ENCODE measurements around the gene GPR153.

GPR153 gene

DNA sequence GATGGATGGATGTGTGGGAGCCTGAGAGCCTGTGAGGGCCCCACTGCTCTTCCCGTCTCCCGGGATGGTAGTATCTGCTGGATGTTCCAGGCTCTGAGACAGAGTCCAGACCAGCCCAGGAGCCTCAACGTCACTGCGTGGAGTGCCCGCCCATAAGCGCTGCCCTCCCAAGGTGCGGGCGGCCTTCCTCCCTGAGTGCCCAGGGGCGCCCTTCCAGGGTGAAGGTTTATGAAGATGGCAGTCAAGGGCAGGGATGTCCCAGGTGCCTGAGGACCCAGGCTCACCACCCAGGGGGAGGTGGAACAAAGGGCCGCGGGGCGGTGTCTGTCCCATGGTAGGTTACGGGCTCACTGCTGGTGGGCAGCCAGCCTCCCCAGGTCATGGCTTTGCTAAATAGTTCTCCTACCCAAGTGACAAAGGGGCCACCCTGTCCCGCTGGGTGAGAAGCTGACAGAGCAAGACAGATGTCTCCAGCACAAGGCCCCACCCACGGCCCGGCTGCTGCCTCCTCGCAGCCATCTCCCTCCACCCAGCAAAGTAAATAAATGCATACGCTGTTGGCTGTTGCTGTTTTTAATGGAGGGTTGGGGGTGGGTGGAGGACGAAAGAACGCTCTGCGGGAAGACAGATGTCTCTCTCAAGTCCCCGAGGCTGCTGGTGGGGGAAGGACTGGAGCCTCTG, 9.0 kb upstream of the GPR153 start:
- no peak for DNase-seq (ENCODE audit: low read depth)

DNA sequence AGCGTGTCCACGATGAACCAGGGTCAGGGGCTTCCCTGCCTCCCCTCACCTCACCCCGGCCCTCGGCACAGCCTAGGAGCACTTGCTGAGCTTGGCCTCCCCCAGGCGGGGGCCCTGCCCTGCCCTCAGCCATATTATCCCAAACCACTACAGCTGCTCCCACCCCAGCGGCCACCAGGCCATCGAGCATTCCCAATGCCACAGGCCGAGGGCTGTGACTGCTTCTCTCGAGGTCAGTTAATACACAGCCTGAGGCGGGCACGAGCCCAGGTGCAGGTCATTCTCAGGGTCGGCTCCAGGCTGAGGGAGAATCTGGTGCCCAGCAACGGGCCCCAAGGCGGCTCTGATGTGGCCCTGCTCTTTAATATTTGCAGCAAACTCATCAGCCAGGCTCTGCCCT, 8.4 kb upstream of the GPR153 start:
- no peak for DNase-seq (ENCODE audit: low read depth)

DNA sequence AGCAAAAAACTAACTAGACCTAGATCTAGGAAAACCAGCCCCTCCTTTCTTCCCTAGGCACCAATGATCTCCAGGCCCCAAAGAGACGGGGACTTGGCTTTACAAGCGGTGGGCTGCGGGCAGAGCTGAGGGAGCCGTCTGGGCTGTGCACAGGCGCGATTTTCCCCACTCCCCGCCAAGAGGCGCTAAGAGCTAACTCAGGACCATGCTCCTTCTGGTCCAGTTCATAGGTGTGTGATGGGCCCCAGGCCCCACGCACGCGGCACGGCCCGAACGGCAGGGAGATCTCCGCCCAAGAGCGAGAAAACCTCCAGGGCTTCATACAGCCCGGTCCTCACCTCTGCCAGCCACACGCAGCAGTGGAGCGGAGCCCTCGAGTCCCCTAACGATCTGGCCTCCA, 7.5 kb upstream of the GPR153 start:
- no peak for DNase-seq (ENCODE audit: low read depth)

DNA sequence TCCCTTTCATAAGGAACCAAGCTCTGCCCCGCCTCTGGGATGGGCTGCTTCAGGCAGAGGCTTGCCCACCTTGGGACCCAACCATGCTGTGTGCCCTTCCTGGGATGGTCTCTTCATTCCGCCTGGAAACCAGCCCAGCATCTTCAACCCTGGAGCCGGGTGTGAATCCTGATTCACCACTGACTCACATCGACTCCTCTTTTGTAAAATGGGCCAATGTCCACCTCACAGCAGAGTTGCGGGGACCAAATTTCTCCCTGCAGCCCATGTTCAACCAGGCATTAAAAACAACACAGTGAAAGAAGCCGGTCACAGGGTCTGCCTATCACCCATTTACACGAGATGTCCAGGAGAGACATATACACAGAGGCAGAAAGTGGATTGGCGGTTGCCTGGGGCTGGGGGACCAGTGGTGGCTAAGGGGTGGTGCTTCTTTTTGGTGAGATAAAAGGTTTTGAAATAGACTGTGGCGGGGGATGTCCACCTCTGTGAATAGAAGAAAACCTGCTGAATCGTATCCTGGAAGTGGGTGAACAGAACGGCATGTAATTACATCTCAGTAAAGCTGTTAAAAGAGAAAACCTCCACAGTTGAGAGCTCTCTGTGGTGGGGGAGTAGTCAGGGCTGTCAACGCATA, 6.9 kb upstream of the GPR153 start:
- no peak for DNase-seq (ENCODE audit: low read depth)

DNA sequence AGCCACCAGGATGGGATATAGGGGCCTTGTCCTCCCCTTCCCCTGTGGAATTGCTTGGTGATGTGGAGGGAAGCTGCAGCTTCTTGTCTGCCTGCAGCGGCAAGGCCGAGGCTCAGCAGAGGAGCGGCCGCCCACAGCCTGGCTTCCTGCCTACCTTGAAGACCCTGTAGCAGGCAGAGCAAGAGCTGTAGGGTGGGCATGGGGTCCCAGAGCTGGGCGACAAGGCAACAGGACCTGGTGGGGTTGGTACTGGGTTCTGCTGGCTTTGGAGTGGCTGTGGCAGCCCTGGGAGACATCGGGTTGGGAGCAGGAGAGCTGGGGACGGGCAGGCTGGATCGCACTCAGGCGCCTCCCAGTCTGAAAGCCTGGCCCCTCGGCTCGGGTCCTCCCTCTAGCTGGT, 5.7 kb upstream of the GPR153 start:
- DNase-seq (ENCODE audit: low read depth): no peak

DNA sequence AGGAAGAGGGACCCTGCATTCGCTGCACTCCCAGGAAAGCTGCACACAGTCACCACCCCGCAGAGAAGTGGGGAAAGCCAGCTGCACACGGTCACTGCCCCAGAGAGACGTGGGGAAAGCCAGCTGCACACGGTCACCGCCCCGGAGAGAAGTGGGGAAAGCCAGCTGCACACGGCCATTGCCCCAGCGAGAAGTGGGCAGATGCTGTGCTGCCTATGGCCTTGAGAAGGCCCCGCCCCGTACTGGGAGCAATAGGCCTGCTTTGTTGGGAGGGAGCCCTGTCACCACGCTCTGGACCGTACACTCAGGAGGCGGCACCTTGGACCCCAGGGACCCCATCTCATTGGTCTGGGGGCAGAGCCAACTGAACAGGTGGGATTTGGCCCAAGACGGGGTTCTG, 4.3 kb upstream of the GPR153 start:
- no peak for DNase-seq (ENCODE audit: low read depth)

DNA sequence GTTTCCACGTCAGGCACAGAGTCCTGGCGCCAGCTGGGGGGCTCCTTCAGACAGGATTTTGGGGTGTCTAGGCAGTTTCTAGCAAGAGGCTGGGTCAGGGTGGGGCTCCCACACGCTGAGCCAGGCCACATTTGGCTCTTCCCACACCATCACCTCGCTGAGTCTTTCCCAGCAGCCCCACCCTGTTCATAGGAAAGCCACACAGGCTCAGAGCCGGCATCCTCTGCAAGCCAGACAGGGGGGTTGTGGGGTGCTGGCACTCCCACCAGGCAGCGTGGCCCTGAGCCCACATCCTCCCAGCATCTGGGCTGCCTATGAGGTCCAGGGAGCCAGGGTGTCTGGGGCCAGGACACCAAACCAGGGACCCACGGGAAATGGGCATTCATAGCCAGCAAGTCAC, 2.8 kb upstream of the GPR153 start:
- DNase-seq (ENCODE audit: low read depth): no peak

DNA sequence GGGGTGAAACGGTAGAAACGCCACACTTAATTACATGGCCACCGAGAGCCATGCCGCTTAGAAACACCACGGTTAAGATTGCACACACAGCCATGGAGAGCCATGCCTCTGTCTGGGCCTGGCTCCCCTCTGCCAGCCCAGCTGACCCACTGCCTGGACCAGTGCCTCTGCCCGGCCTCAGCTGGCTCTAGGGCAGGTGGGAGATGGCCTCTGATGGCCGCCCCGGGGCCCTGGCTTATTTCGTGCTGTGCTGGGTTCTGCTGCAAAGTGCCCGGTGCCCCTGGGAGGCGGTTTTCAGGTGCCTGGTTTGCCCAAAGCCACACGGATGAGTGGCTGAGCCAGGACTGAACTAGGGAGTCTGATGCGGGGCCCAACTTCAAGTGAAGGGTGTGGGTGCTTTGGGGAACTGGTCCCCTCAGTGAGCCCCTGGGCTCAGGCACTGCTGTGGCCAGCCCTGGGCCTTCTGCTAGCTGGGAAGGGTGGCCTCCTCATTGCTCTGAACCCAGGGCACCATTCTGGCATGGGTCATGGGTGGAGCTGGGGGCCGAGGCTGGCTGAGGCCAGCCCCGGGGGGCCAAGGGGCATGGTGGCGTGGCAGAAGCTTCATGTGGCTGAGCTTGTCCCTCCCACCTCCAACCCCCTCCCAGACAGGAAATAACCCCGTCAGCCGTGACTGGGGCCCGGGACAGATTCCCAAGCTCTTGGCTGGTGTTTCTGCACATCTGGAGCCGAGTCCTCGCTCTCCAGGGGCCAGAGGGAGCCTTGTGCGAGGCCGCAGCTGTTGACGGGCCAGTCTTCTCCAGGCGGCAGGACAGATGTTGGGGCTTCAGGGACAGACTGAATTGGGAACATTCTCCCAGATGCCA, 1.9 kb upstream of the GPR153 start:
- no peak for DNase-seq (ENCODE audit: low read depth)

DNA sequence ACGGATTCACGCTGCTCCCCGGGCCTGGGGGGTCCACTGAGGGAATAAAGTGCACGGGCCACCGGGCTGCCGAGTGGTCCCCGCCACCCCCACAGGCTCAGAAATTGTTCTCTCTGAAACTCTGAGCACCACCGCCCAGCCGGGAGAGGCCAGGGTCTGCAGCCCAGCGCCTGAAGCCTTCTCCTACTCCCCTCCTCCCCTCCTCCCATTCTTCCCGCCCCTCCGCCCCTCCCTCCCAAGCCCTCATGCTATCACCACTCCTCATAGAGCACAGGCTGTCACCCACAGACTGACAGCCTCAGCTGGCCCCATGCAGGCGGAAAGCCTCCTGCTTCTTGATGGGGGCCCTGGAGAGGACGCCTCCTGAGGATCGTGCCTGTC, 707 bp upstream of the GPR153 start:
- no peak for DNase-seq (ENCODE audit: low read depth)

DNA sequence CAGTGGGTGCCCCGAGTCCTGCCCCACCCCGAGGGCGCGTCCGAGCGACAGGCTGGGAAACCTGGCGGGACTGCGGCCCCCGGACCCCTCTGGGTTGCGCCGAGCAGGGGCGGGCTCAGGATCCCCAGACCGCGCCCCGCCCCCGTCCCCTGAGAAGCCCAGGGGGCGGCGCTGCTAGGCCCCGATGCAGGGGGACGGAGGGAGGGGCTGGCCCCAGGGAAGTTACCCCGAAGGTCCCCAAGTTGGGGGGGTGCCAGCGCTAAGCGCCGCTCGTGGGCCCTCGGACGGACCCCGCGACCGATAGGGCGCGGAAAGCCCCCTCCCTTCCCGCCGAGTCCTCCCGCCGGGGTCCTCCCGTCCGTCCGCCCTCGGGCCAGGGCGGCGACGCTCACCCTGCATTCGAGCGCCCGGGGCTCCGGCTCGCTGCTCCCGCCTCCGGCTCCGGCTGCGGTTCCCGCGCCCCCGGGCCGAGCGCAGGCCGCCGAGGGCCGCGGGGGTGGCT, 414 bp downstream of the GPR153 start:
- no peak for DNase-seq (ENCODE audit: low read depth)

DNA sequence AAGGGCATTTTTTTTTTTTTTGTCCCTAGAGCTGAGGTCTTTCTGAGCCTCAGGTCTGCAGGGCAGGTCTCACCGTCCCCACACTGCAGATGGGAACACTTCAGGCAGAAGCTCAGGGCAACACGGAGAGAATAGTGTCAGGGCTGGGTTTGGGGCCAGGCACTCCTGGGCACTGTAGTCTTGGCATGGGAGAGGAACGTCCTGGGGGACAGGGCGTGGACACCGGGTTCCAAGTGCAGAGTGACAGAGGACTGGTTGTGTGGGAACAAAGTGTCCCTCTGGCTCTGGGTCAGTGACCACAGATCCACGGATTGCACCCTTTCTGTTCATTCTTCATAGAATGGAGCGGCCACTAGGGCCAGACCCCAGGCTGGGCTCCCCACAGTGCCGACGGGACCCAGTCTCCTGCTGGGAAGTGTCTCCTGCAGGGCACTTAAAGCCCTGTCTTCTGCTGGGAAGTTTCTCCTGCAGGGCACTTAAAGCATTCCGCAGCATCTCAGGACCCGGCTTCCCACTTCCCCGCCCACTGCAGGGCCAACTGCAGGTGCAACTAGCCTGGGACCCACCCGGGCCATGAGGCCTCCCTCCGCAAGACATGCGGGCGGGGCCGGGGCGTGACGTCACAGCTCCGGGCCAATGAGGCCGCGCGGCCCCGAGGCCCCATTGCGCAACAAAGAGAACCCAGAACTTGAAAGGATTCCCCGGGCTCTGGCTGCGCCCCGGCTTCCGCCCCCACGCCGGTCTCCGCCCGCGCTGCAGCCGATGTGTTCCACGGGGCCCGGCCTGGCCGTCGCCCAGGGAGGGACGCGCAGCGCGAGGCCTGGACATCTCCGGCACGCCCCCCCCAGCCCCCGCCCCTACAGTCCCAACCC, 1.2 kb downstream of the GPR153 start:
- DNase-seq (ENCODE audit: low read depth): no peak

DNA sequence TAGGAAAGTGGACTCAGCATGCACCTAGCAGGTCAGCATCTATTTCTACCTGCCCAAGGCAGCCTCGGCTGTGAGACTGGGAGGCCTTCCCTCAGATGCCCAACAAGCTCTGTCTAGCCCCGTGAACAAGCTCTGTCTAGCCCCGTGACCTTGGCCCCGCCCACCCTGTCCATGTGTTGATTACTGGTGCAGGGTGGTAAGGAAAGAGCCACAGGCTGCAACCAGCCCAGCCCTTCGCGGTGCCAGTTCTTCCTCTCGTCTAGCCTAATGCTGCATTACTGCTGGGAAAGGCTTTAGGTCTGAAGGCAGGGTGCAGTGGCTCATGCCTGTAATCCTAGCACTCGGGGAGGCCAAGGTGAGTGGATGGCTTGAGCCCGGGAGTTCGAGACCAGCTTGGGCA, 2.2 kb downstream of the GPR153 start:
- no peak for DNase-seq (ENCODE audit: low read depth)

DNA sequence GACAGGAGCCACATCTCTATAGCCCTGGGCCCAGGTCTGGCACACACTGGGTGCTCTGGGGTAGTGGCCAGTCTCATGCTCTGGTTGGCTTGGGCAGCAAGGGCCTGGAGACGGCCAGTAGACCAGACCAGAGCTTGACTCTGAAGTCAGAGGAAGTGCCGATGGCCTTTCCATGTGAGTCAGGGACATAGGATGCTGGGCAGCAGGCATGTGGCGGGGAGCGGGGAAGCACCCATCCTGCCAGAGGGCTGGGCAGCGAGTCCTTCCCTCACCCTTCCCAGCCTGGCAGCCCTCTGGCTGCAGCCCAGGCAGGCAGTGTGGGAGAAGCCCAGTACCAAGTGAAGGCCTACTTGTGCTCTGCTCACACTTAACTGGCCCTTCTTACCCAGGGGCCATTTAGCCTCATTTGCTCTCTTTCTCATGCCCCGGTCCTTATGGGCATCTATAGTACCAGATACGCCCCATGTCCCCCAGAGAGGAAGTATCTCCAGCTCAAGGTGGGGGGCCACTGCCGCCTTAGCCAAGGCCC, 3.3 kb downstream of the GPR153 start:
- DNase-seq (ENCODE audit: low read depth): no peak

DNA sequence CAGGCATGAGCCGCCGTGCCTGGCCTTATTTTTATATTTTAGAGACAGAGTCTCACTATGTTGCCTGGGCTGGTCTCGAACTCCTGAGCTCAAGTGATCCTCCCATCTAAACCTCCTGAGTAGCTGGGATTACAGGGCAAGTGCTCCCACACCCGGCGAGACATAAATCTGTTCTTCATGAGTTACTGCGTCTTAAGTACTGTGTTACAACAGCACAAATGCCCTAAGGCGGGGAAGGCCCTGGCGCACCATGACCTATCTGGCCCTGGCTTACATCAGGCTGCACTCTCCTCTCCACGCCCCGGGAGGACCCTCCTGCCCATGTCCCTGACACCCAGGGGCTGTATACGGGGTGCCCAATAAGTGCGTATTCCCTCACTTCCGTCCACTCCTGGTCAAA, 4.3 kb downstream of the GPR153 start:
- no peak for DNase-seq (ENCODE audit: low read depth)

DNA sequence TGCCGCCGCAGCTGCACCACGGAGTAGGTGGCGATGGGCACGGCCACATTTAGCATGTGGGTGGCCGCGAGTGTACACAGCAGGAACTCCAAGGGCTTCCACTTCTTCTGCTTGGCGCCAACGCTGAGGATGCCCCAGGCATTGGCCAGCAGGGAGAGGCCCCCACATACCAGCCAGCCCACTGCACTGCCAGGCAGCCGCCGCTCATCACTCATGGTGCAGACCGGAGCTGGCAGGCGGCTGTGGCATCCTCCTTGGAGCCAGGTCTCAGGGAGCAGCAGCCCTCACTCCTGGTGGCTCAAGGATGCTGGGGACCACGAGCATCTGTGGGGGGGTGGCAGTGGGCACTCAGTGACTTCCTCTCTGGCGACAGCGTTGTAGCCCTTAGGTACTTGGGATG, 6.2 kb downstream of the GPR153 start:
- no peak for DNase-seq (ENCODE audit: low read depth)

DNA sequence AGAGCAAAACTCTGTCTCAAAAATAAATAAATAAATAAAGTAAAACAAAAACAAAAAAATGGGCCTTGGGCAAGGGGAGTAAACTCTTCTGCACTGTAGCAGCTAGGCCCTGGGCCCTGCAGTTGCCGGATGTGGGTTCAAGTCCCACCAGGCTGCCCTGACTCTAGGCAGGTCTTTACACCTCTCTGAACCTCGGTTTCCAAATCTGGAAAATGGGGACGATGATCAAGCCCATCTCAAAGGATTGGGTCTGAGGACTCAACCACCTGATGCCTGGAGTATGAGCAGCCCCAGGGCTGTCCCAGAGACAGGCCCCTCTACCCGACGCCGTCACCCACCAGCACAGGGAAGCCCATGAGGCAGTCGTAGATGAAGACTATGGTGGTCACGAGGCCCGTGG, 7.5 kb downstream of the GPR153 start:
- no peak for DNase-seq (ENCODE audit: low read depth)

DNA sequence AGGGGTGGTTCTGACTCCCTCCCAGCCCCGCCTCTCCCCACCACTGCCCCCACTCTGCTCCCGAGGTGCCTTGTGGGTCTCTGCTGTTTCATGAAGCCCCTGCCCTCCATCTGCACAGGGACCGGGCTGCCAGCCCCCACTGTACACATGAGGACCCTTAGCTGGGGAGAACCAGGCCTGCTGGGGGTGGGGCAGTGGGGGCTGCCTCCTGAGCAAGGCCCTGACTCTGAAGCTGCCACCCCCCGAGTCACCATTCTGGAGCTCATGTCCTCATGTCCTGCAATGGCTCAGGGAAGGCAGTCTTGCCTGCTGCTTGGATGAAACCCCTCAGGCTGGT, 8.6 kb downstream of the GPR153 start:
- DNase-seq (ENCODE audit: low read depth): no peak

DNA sequence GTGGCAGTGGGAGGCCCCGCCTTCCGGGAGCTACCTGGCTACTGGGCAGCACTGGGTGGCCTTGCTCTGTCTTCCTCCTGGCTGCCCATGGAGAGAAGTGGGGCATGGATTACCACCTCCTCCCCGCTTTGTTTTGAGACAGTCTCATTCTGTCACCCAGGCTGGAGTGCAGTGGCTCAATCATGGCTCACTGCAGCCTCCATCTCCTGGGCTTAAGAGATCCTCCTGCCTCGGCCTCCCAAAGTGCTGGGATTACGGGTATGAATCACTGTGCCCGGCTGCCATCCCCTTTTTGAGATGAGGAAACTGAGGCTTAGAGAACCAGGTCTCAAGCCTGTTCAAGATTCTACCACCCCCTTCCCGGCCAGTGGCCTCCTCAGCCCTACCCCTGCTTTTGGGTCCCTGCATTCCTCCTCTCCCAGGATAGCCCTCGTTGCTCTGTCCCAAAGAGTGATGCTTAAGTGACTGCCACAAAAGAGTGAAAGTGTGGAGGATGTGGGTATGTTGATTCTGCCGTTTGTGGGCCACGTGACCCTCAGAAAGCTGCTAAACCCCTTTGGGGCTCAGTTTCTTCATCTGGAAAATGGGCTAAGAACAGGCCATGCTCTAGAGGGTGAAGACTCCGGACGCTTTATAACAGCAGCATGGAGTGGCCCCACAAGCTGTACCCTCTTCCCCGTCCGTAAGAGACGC, 9.1 kb downstream of the GPR153 start:
- DNase-seq (ENCODE audit: low read depth): no peak

DNA sequence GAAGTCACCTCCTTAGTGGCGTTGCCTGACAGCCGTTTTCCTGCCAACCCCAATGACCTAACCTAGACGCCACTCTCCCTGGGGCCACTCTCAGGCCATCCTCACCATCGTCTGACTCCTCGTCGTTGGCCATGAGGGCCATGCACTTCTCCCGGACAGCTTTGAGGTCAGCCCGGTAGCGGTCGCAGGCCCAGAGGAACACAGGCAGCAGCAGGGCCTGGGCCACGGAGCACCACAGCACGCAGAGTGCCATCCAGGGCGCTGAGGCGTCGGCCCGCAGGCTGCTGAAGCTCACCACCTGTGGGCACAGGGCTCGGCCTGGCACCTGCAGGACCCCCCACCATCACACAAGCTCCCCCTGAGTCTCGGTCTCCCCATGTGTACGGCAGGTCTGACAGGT, 9.7 kb downstream of the GPR153 start:
- no peak for DNase-seq (ENCODE audit: low read depth)

DNA sequence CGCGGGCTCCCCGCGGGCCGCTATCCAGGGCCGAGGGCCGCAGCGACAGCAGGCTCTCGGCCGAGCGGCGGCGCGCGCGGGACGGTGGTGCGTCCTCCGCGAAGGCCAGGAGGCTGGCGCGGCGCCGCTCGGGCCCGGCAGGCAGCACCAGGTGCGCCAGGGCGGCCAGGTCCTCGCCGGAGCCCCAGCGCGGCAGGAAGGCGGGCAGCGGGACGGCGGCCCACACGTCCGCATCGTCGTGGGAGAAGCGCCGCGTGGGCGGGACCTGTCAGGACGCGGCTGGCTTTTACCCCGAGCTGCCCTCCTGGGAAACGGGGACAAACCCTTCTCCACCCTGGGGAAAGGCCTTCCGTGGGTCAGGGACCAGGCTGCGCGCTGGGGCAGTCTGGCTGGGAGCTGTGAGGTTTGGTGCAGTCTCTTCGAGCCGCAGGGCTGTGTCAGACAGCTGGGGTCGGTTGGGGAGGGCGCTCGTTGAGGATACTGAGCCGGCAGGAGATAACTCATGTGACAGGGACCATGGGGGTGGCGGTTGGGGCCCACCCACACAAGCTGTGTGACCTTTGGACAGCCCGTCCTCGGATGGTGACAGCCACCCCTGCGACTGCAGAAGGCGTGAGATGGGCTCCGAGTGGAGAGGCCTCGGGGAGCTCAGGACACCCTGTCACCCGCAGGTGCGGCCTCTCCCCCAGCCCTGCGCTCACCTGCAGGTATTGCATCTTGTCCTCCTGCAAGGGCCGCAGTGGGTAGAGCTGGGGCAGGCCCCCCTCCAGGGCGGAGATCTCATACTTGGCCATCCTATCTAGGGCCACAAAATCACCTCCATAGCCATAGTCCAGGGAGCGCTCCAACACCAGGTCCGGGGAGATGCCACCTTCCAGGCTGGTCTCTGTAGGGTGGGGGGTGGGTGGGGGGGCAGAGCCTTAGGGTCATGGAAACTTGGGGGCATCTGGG, 10.9 kb downstream of the GPR153 start:
- DNase-seq (ENCODE audit: low read depth): no peak

All from HS-5 (cell line).